ENCODE measurements around the gene LEKR1.

GRCh38 chr3:156788846-156789245, 37.3 kb upstream of the LEKR1 start:
- no peak for TF ChIP-seq CTCF (IDR thresholded peaks at IDR 0.05)
- TF ChIP-seq EZH2 (IDR thresholded peaks at IDR 0.05; ENCODE audit: borderline replicate concordance, insufficient read depth, low read depth, low read length, poor library complexity, severe bottlenecking) = no peak
